Epithelial cell of prostate (primary cell): ENCODE measurements around the gene TULP3.

Experiments used
- DNase-seq: peaks from one replicate; pipeline ENCODE4 v3.0.0-alpha.2; 2011; ENCODE audit warnings: low read depth, low spot score
- H3K27ac ChIP-seq: fragments of 450-650 bp; 2 replicates; pipeline ENCODE4 v1.5.1; 2017; ENCODE audit warnings: mild to moderate bottlenecking

The TULP3 gene

DNA sequence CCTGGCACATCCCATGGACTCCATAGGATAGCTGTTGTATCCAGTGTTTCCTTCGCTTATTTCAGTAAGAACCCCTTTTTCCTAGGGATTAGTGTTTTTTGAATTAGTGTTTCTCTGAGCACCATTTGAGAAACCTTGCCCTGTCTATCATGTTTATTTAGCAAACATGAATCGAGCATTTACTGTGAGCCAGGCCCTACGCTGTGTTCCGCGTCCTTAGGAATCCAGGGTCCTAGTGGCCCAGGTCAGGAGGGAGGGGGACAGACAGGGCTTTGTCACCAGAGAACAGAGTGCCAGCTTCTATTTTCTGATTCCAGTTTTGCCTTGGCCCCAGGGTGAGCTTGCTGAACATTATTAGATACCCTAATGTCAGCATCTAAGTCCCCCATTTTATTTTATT is 71.0 kb downstream of the TULP3 start:
- no peak overlapping the region for H3K27ac ChIP-seq
- DNase-seq, result no peak

DNA sequence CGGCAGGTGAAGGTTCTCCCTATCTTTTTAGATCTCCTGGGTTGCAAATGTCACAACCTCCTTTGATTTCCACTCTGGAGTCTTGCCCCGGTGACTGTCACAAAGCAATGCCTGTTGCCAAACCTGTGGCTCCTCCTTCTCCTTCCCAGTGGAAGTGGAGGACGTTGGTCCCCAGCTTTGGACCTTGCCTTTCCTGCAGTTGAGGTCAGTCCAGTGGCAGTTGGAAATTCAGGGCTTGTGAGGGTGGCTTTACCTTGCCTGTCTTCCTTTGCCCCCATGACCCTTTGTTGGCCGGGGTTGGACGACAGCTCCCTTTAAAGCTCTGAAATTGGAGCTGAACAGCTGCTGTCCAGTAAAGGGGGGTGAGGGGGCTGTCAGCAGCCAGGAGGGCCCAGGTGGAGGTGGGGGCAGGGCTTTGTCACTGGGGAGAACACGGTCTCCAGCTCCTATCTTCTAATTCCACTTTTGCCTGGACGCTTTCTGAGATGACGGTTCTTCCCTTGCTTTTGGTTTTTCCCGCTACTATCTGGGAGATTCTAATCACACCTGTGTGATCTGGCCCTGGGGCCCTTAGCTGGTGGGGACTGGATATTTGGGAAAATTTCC is 72.6 kb downstream of the TULP3 start:
- DNase-seq, result no peak
- no peak overlapping the region for H3K27ac ChIP-seq

DNA sequence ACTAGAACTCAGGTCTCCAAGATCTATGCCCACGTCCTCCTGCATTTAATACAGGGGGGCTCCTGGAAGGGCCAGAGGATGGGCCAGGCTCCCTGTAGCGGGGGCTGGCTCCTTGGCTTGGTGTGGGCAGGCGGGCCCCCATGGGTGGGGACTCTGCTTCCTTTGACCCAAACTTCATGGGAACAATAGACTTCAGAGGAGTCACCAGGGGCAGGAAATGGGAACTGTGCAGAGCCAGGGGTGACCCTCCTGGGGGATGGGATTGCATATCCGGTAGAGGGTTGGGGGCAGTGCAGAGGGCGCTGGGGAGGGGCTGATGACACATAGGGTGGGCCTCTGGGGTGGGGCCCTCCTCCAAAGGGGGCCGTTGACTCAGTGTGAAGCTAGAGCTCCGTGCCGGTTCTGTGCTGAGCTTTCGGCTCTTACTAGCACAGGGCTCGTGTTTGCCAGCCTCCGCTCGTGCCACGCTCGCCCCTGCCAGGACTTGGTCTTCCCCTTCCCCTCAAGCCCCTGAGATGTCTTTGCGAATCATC is 73.1 kb downstream of the TULP3 start:
- H3K27ac ChIP-seq, result no peak overlapping the region
- DNase-seq, result no peak

- H3K27ac ChIP-seq, result no peak overlapping the region
- no peak for DNase-seq
Measured at GRCh38 chr12:2967651-2968050, 77.0 kb downstream of the TULP3 start.

- DNase-seq, result no peak
Measured at GRCh38 chr12:2970744-2971143, 80.1 kb downstream of the TULP3 start.

DNA sequence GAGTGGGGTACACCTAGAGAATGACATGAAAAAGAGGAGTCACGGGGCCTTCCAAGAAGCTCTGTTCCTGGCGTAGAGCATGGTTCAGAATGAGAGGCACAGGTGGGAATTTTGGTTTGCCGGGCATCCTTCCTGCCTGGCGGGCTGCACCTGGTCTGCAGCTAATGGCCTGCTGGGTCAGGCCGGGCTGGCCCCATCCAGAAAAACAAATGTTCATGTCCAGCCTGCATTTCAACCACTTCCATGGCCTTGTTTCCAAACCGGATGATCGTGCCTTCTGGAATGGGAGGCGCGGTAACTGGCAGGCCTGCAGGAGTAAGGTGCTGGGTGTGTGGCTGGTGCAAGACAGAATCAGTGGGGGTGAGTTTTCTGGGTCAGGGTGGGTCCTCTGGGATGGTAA is 82.9 kb downstream of the TULP3 start:
- no peak for DNase-seq
- H3K27ac ChIP-seq, result no peak overlapping the region

More at GRCh38 chr12:2970744-2971143, 80.1 kb downstream of the TULP3 start:
- H3K27ac ChIP-seq, result no peak overlapping the region

GRCh38 chr12:2974560-2974971 is 83.9 kb downstream of the TULP3 start:
- no peak for DNase-seq
- no peak overlapping the region for H3K27ac ChIP-seq

DNA sequence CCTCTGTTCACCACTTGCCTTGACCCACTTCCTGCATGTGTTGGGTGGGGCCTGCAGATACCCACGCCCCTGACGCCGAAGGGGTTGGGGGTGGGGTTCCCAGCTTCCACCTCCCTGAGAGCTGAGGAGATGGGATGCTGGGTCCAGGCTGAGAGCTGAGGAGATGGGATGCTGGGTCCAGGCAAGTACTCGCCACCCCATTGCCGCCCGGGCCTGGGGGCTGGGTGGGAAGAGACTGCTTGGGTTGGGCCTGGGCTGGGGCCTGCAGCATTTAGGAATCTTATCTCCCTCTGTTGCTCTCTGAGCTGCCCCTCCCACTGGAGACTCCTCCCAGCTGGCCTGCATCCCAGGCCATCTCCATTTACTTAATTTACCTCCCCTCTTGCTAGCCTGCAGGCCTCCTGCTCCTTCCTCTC is 85.9 kb downstream of the TULP3 start:
- no peak for DNase-seq
- H3K27ac ChIP-seq, result no peak overlapping the region

- no peak overlapping the region for H3K27ac ChIP-seq
- no peak for DNase-seq
Measured at GRCh38 chr12:2977776-2978175, 87.1 kb downstream of the TULP3 start.

DNA sequence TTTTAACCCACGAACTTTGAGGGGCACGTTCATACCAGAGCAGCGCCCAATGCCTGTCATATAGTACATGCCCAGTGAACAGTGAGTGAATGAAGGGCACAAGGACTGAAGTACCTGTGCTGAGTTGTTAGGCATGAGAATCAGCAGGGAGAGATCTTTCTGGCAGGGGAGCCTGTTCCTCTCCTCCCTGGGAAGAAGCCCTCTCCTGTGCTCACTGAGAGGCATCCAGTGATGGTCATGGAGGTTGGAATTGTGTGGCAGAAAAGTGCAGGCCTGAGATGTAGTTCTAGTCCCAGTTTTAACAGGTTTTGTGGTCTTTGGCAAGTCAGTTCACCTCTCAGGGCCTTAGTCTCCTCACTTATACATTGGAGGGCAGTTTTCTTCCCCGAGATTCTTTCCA is 89.1 kb downstream of the TULP3 start:
- DNase-seq, result no peak

GRCh38 chr12:2980630-2981029 is 89.9 kb downstream of the TULP3 start:
- H3K27ac ChIP-seq, result no peak overlapping the region
- no peak for DNase-seq

More for the DNA sequence above, 89.1 kb downstream of the TULP3 start:
- no peak overlapping the region for H3K27ac ChIP-seq

GRCh38 chr12:2982361-2982760 is 91.7 kb downstream of the TULP3 start:
- no peak for DNase-seq
- H3K27ac ChIP-seq, result no peak overlapping the region

DNA sequence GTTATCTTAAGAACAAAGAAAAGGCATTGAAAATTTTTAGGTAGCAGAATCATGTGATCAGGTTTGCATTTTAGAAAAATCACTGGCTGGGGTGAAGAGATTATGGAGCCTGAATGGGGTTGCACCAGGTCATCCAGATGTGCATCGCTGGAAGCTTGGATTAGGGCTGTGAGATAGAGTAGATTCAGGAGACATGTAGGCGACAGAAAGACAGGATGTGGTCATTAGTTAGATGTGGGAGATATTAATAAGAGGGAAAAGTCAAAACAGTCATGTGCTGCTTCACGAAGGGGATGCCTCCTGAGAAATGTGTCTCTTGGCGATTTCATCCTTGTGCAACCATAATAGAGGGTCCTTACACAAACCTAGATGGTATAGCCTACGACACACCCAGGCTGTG is 93.6 kb downstream of the TULP3 start:
- DNase-seq, result no peak
- no peak overlapping the region for H3K27ac ChIP-seq

DNA sequence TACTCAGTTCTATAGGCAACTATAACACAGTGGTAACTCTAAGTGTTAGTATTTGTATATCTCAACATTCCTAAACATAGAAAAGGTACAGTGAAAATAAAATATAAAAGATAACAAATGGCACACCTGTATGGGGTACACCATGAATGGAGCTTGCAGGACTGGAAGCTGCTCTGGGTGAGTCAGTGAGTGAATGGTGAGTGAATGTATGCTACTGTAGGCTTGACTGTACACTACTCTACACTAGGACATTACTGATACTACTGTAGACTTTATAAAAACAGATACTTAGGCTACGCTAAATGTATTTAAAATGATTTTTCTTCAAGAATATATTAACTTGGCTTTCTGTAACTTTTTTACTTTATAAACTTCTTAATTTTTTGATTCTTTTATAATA is 94.0 kb downstream of the TULP3 start:
- no peak for DNase-seq
- no peak overlapping the region for H3K27ac ChIP-seq

- no peak for DNase-seq
- H3K27ac ChIP-seq, result no peak overlapping the region
Measured at GRCh38 chr12:2986876-2987275, 96.2 kb downstream of the TULP3 start.

DNA sequence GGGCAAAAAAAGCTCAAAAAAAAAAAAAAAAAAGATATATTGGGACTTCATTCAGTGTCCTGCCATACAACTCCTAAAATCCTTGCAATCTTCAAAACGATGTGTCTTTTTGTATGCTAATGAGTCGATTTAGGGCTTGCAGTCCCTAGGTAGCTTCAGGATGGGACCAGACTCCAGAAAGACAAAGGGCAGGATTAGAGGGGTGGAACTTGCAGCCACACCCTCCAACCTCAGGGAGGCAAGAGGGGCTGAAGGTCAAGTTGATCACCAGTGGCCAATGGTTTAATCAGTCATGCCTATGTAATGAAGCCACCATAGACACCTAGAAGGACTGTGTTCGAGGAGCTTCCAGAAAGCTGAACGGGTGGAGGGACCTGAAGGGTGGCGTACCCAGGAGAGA is 97.8 kb downstream of the TULP3 start:
- DNase-seq, result no peak
- no peak overlapping the region for H3K27ac ChIP-seq
